HEK293T (cell line): ENCODE data around the gene TRIM29.

Experiments used
- NFRKB ChIP-seq: fragments of 450-650 bp; IDR thresholded peaks from 2 replicates; pipeline ENCODE4 v1.6.1; 2016; ENCODE audit warnings: mild to moderate bottlenecking, moderate library complexity
- SP1 ChIP-seq: fragments of 450-650 bp; IDR thresholded peaks from 2 replicates; pipeline ENCODE4 v1.6.1; 2017
- TF ChIP-seq, protein P1 (sequence below): fragments of 450-650 bp; IDR thresholded peaks from 2 replicates; pipeline ENCODE4 v1.6.1; 2016

DNA sequence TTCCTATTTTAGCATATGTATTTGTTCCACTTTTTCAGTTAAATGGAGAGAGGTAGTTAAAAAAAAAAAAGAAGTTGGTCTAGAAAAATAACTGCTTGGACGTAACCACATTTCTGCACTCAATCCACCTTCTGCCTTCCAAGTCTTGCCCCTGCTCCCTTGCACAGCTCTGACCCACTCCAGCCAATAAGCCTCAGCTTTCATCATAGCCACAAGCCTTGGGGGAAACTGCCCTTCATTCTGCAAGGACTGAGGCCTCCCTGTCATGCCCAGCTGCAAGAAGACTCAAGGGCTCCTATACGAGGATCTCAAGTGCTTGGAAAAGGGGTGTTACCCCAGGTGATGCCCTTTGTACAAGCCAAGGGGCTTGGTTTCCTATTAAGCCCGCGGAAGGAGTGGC is 37.0 kb upstream of the TRIM29 start:
- TF ChIP-seq NFRKB: no peak
- TF ChIP-seq SP1: no peak
- TF ChIP-seq, protein P1, sequence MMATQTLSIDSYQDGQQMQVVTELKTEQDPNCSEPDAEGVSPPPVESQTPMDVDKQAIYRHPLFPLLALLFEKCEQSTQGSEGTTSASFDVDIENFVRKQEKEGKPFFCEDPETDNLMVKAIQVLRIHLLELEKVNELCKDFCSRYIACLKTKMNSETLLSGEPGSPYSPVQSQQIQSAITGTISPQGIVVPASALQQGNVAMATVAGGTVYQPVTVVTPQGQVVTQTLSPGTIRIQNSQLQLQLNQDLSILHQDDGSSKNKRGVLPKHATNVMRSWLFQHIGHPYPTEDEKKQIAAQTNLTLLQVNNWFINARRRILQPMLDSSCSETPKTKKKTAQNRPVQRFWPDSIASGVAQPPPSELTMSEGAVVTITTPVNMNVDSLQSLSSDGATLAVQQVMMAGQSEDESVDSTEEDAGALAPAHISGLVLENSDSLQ: no peak
